ENCODE results near the gene CHRNA5.

GRCh38 chr15:78538358-78538757, 27.0 kb upstream of the CHRNA5 start:
- TF ChIP-seq CTCF (IDR thresholded peaks at IDR 0.05) (no peak), POLR2A (IDR thresholded peaks at IDR 0.05) (no peak)
